Measurements from ENCODE around the gene AMFR.

DNA sequence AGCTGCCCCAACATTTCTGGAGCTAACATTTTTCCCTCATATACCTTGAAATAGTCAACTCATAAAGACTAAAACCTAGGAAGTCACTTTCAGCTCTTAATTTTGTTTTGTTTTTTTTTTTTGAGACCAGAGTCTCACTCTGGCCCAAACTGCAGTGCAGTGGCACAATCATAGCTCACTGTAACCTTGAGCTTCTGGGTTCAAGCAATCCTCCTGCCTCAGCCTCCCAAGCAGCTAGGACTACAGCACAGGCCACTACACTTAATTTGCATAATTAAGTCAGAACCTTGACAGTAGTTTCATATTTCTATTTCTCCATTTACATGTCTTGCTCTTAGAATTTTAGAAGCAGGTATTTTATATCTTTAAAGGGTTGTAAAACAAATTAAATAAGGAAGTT, 4.7 kb downstream of the AMFR start:
- TF ChIP-seq, protein P1, sequence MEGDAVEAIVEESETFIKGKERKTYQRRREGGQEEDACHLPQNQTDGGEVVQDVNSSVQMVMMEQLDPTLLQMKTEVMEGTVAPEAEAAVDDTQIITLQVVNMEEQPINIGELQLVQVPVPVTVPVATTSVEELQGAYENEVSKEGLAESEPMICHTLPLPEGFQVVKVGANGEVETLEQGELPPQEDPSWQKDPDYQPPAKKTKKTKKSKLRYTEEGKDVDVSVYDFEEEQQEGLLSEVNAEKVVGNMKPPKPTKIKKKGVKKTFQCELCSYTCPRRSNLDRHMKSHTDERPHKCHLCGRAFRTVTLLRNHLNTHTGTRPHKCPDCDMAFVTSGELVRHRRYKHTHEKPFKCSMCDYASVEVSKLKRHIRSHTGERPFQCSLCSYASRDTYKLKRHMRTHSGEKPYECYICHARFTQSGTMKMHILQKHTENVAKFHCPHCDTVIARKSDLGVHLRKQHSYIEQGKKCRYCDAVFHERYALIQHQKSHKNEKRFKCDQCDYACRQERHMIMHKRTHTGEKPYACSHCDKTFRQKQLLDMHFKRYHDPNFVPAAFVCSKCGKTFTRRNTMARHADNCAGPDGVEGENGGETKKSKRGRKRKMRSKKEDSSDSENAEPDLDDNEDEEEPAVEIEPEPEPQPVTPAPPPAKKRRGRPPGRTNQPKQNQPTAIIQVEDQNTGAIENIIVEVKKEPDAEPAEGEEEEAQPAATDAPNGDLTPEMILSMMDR (IDR thresholded peaks at IDR 0.05) = no peak
- no peak for TF ChIP-seq POLR2A (IDR thresholded peaks at IDR 0.05)

All from testis (tissue), 2 donors.